T-cell (primary cell): ENCODE measurements around the gene PCDHGB1. TPM values are rescaled to one million over a fixed set of nuclear protein-coding genes. Genes with fewer than 3 reads are reported as not detected.
"Not testable (repeated sequence)": the region's sequence is repeated elsewhere in the genome, so short reads cannot be mapped to it uniquely, and the experiment has no call there.

ENCODE experiments used
- ATAC-seq, 4 experiments: fragments of 200-7000 bp in 3 of 4; fragments of 150-1000 bp in 1 of 4; cut with Tn5 transposase; replicated peaks in 1 of 4; 1 replicate in 3 of 4; 2 replicates in 1 of 4; pipeline ENCODE4 v1.10.0; 2021; ENCODE audit warnings: moderate library complexity in 3 of 4, mild to moderate bottlenecking in 2 of 4, moderate number of reproducible peaks in 1 of 4
- CTCF ChIA-PET, 2 donors: fragments of 300-600 bp; sonication (Branson Sonifier 250); formaldehyde crosslinking; loops; one replicate each; lab custom pipeline; 2022; ENCODE audit warnings: antibody characterized with exemption in 2 of 2; lab: Charles Lee
- POLR2A ChIA-PET, 2 donors: fragments of 300-600 bp; sonication (Branson Sonifier 250); formaldehyde crosslinking; loops; one replicate each; lab custom pipeline; 2022; ENCODE audit warnings: antibody characterized with exemption in 2 of 2; lab: Charles Lee
- DNase-seq, 35 experiments: peaks; one replicate each; pipeline versions ENCODE4 v3.0.0 to v3.0.0-alpha.2; 2013 to 2023
- H3K27ac ChIP-seq: one replicate; pipeline ENCODE4 v1.5.1; 2013; ENCODE audit warnings: low read length
- H3K27me3 ChIP-seq, 2 experiments: replicated peaks in 1 of 2; 1 replicate in 1 of 2; 2 replicates in 1 of 2; pipeline versions ENCODE4 v1.6.1 to v1.7.0; 2013; ENCODE audit warnings: low read length in 1 of 2, mixed read lengths in 1 of 2; ENCODE audit not compliant: control insufficient read depth in 2 of 2, insufficient read depth in 2 of 2; ENCODE audit errors: extremely low read depth in 1 of 2
- H3K36me3 ChIP-seq, 2 donors: 1 replicate in 1 of 2; 2 replicates in 1 of 2; pipeline versions ENCODE4 v1.6.1 to v1.7.0; 2013; ENCODE audit warnings: low read length in 1 of 2; ENCODE audit not compliant: control insufficient read depth in 2 of 2, insufficient read depth in 1 of 2; ENCODE audit errors: extremely low read depth in 1 of 2
- H3K4me1 ChIP-seq, 2 experiments: 1 replicate in 1 of 2; 2 replicates in 1 of 2; pipeline versions ENCODE4 v1.6.1 to v1.7.0; 2013; ENCODE audit warnings: low read length in 2 of 2, mixed read lengths in 1 of 2; ENCODE audit not compliant: insufficient read depth in 2 of 2, control insufficient read depth in 1 of 2; ENCODE audit errors: extremely low read depth in 1 of 2
- H3K4me3 ChIP-seq, 2 donors: 1 replicate in 1 of 2; 2 replicates in 1 of 2; pipeline versions ENCODE4 v1.5.1 to v1.7.0; 2013; ENCODE audit warnings: mild to moderate bottlenecking in 2 of 2, low read length in 1 of 2, moderate library complexity in 1 of 2; ENCODE audit not compliant: control insufficient read depth in 1 of 2; ENCODE audit errors: extremely low read depth in 1 of 2
- H3K9me3 ChIP-seq: 2 replicates; pipeline ENCODE4 v1.7.0; 2013
- H3K27ac Mint-ChIP-seq, 2 donors: one replicate each; pipeline ENCODE4 v1.8.0; 2020 to 2021; ENCODE audit warnings: mild to moderate bottlenecking in 2 of 2, mixed read lengths in 2 of 2
- H3K27me3 Mint-ChIP-seq, 2 donors: one replicate each; pipeline ENCODE4 v1.8.0; 2021 to 2022; ENCODE audit warnings: mixed read lengths in 2 of 2
- H3K36me3 Mint-ChIP-seq: one replicate; pipeline ENCODE4 v1.8.0; 2021; ENCODE audit warnings: mixed read lengths
- H3K4me1 Mint-ChIP-seq, 3 donors: one replicate each; pipeline ENCODE4 v1.8.0; 2020 to 2022; ENCODE audit warnings: mixed read lengths in 3 of 3, mild to moderate bottlenecking in 1 of 3
- H3K4me3 Mint-ChIP-seq, 3 donors: one replicate each; pipeline ENCODE4 v1.8.0; 2020 to 2022; ENCODE audit warnings: mild to moderate bottlenecking in 3 of 3, mixed read lengths in 3 of 3, moderate library complexity in 3 of 3
- H3K9me3 Mint-ChIP-seq, 3 donors: one replicate each; pipeline ENCODE4 v1.8.0; 2020 to 2022; ENCODE audit warnings: mixed read lengths in 3 of 3
- WGBS: methylation state at CpG from one replicate; pipeline ENCODE4 v1.1.5; 2013; ENCODE audit warnings: missing lambda C conversion rate; ENCODE audit not compliant: insufficient coverage; 5-methylcytosine and 5-hydroxymethylcytosine counted together
- total RNA-seq, 35 experiments: library from RNA in 6 of 35; stranded (reverse) in 6 of 35; fragments of 120-200 nt in 1 of 35; gene quantifications; one replicate each; pipeline versions ENCODE4 v1.2.1 to v1.2.4 and lab custom pipeline; 2013 to 2026

The PCDHGB1 gene
- total RNA-seq, 5 donors from 2014 or later (not counting 1 experiment from before 2014, with no cell fraction given), result 0.13 to 0.19 TPM; not detected in 3

- ChIA-PET CTCF (interaction anchor here in 1 of 2 donors (0.6 to 1.4 kb wide), 3 partner anchors 9 to 221 kb away, joined by 3 to 4 read pairs (median 3); no protein-coding TSS in a partner anchor), POLR2A (no interaction called here)
- H3K36me3 ChIP-seq, result no peaks in the 10 kb centered on the region
- H3K4me1 ChIP-seq, result no peaks in the 10 kb centered on the region
- ATAC-seq, result no peak
- WGBS, result 26% methylated on average over 5 of the region's 9 CpGs
- DNase-seq, result peak in 1 of 35 experiments; percentile 37
- H3K27ac Mint-ChIP-seq, result no peak within 1 kb of the TSS
- H3K9me3 ChIP-seq, result no peaks in the 10 kb centered on the region
- peaks cover 12% of the 10 kb centered on the region for H3K36me3 Mint-ChIP-seq
- peak within 1 kb of the TSS in 1 of 2 donors; percentile 36 for H3K4me3 ChIP-seq
- H3K9me3 Mint-ChIP-seq, result peaks cover 16 to 40% (median 35%) of the 10 kb centered on the region in 3 donors
- H3K4me1 Mint-ChIP-seq, result peaks cover 0 to 2% (median 0%) of the 10 kb centered on the region in 3 donors
- H3K27ac ChIP-seq, result no peak within 1 kb of the TSS
- H3K4me3 Mint-ChIP-seq, result peak within 1 kb of the TSS; percentile 24 to 53 (median 39)
- peaks cover 61 to 74% of the 10 kb centered on the region in 2 donors for H3K27me3 Mint-ChIP-seq
- peaks cover 4 to 51% of the 10 kb centered on the region in 2 experiments for H3K27me3 ChIP-seq
These were observed 6.5 kb upstream of the PCDHGB1 start, which contains the start of gene PCDHGA3 for GRCh38 chr5:141343242-141343952. PCDHGA3 (plus strand) TSS chr5:141343829; CDS start chr5:141344034, 205 bp downstream.

DNA sequence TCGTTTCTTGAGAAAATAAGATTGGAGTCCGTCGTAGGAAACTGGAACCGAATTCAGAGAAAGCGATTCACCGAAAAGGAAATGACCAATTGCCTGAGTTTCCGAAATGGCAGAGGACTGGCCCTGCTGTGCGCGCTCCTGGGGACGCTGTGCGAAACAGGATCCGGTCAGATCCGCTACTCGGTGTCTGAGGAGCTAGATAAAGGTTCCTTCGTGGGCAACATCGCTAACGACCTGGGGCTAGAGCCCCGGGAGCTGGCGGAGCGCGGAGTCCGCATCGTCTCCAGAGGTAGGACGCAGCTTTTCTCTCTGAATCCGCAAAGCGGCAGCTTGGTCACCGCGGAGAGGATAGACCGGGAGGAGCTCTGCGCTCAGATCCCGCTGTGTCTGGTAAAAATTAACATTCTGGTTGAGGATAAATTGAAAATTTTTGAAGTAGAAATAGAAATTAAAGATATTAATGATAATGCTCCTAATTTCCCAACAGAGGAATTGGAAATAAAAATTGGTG lies 5.9 kb upstream of the PCDHGB1 start:
- Mint-ChIP-seq H3K27ac (no peak overlapping the region), H3K27me3 (peaks cover 60 to 74% of the 10 kb centered on the region in 2 donors), H3K36me3 (peaks cover 11% of the 10 kb centered on the region), H3K4me1 (peaks cover 0 to 2% (median 0%) of the 10 kb centered on the region in 3 donors), H3K9me3 (peaks cover 16 to 35% (median 30%) of the 10 kb centered on the region in 3 donors), H3K4me3 (peak overlapping the region; percentile 24 to 53 (median 39))
- H3K4me3 ChIP-seq, result peak overlapping the region in 1 of 2 donors; percentile 36
- 38% methylated on average over 24 of the region's 31 CpGs for WGBS
- no peaks in the 10 kb centered on the region for H3K36me3 ChIP-seq
- no peaks in the 10 kb centered on the region for H3K4me1 ChIP-seq
- peaks cover 4 to 48% of the 10 kb centered on the region in 2 experiments for H3K27me3 ChIP-seq
- POLR2A ChIA-PET, result interaction anchor here in 1 of 2 donors (0.7 kb wide), 1 partner anchor 12 kb away, joined by 3 read pairs; no protein-coding TSS in a partner anchor
- ATAC-seq (no peak), DNase-seq (no peak)
- no peaks in the 10 kb centered on the region for H3K9me3 ChIP-seq
- CTCF ChIA-PET, result interaction anchor here in 1 of 2 donors (0.6 to 1.4 kb wide), 4 partner anchors 10 to 220 kb away, joined by 3 to 4 read pairs (median 3); no protein-coding TSS in a partner anchor
- H3K27ac ChIP-seq, result no peak overlapping the region

DNA sequence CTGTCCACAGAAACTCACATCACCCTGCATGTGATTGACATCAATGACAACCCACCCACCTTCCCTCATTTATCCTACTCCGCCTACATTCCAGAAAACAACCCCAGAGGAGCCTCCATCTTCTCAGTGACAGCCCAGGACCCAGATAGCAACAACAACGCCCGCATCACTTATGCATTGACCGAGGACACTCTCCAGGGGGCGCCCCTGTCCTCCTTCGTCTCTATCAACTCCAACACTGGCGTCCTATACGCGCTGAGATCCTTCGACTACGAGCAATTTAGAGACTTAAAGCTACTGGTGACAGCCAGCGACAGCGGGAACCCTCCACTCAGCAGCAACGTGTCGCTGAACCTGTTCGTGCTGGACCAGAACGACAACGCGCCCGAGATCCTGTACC lies 4.6 kb upstream of the PCDHGB1 start:
- peaks cover 2 to 6% (median 2%) of the 10 kb centered on the region in 3 donors for H3K4me1 Mint-ChIP-seq
- H3K9me3 Mint-ChIP-seq, result peaks cover 14 to 37% (median 34%) of the 10 kb centered on the region in 3 donors
- Histone ChIP-seq H3K36me3 (no peaks in the 10 kb centered on the region), H3K27me3 (peaks cover 4 to 45% of the 10 kb centered on the region in 2 experiments), H3K27ac (no peak overlapping the region), H3K9me3 (no peaks in the 10 kb centered on the region), H3K4me1 (peaks cover 0 to 5% of the 10 kb centered on the region in 2 experiments), H3K4me3 (no peak overlapping the region)
- no peak overlapping the region for H3K4me3 Mint-ChIP-seq
- no peak overlapping the region for H3K27ac Mint-ChIP-seq
- DNase-seq, result no peak
- WGBS, result 43% methylated on average over 9 of the region's 20 CpGs
- H3K36me3 Mint-ChIP-seq, result peaks cover 14% of the 10 kb centered on the region
- no peak for ATAC-seq
- POLR2A ChIA-PET, result no interaction called here
- CTCF ChIA-PET, result no interaction called here
- H3K27me3 Mint-ChIP-seq, result peaks cover 63 to 75% of the 10 kb centered on the region in 2 donors

- 57% methylated on average over 12 of the region's 35 CpGs for WGBS
- H3K36me3 ChIP-seq, CTCF ChIA-PET, H3K9me3 ChIP-seq, POLR2A ChIA-PET, H3K4me3 Mint-ChIP-seq, ATAC-seq, H3K4me1 ChIP-seq, H3K27ac ChIP-seq, DNase-seq, H3K27ac Mint-ChIP-seq, H3K4me3 ChIP-seq, H3K4me1 Mint-ChIP-seq: not testable (repeated sequence)
- peaks cover 15% of the 10 kb centered on the region for H3K36me3 Mint-ChIP-seq
- H3K27me3 ChIP-seq, result peaks cover 8 to 43% of the 10 kb centered on the region in 2 experiments
- H3K9me3 Mint-ChIP-seq, result peaks cover 12 to 36% (median 36%) of the 10 kb centered on the region in 3 donors
- peaks cover 67 to 78% of the 10 kb centered on the region in 2 donors for H3K27me3 Mint-ChIP-seq
These were observed 3.9 kb upstream of the PCDHGB1 start for GRCh38 chr5:141346017-141346416.

GRCh38 chr5:141351591-141351990 lies 1.7 kb downstream of the PCDHGB1 start:
- DNase-seq, result no peak
- no peak for ATAC-seq
- H3K27me3 Mint-ChIP-seq, result peaks cover 68 to 75% of the 10 kb centered on the region in 2 donors
- Histone ChIP-seq H3K27me3 (peaks cover 4 to 52% of the 10 kb centered on the region in 2 experiments), H3K27ac (no peak overlapping the region), H3K36me3 (no peaks in the 10 kb centered on the region), H3K9me3 (no peaks in the 10 kb centered on the region), H3K4me1 (peaks cover 0 to 9% of the 10 kb centered on the region in 2 experiments), H3K4me3 (no peak overlapping the region)
- H3K9me3 Mint-ChIP-seq, result peaks cover 10 to 26% (median 25%) of the 10 kb centered on the region in 3 donors
- no peak overlapping the region for H3K27ac Mint-ChIP-seq
- WGBS, result 52% methylated on average over 21 of the region's 36 CpGs
- H3K4me3 Mint-ChIP-seq, result no peak overlapping the region
- CTCF ChIA-PET, result interaction anchor here in 1 of 2 donors (1.4 kb wide), 1 partner anchor 212 kb away, joined by 3 read pairs; no protein-coding TSS in a partner anchor
- H3K4me1 Mint-ChIP-seq, result peaks cover 0 to 7% (median 3%) of the 10 kb centered on the region in 3 donors
- POLR2A ChIA-PET, result no interaction called here
- peaks cover 6% of the 10 kb centered on the region for H3K36me3 Mint-ChIP-seq
